Measurements from ENCODE around the gene ERI2.

Gene ERI2

GRCh38 chr16:20806168-20807050, at the start of gene ERI2, which contains the start of gene REXO5:
ERI2 (minus strand) TSS chr16:20806472; CDS start chr16:20806430, 42 bp downstream.
REXO5 (plus strand) TSS chr16:20806527; CDS start chr16:20806954, 427 bp downstream.
- no peaks in the 10 kb centered on the region for H3K27me3 Mint-ChIP-seq
- peak; percentile 94 for ATAC-seq
- no peaks in the 10 kb centered on the region for H3K9me3 Mint-ChIP-seq
- peak; percentile 69 to 78 for DNase-seq
- peak within 1 kb of the TSS; percentile 98 to 99 for H3K27ac Mint-ChIP-seq
- peak within 1 kb of the TSS; percentile 95 to 97 for H3K4me3 Mint-ChIP-seq
- peaks cover 34% of the 10 kb centered on the region for H3K4me1 Mint-ChIP-seq

GRCh38 chr16:20854963-20855362, 48.7 kb upstream of the ERI2 start:
- peaks cover 5% of the 10 kb centered on the region for H3K4me1 Mint-ChIP-seq
- H3K9me3 Mint-ChIP-seq, result no peaks in the 10 kb centered on the region
- ATAC-seq (no peak), DNase-seq (no peak)
- no peak overlapping the region for H3K27ac Mint-ChIP-seq
- H3K4me3 Mint-ChIP-seq, result no peak overlapping the region
- H3K27me3 Mint-ChIP-seq, result no peaks in the 10 kb centered on the region

DNA sequence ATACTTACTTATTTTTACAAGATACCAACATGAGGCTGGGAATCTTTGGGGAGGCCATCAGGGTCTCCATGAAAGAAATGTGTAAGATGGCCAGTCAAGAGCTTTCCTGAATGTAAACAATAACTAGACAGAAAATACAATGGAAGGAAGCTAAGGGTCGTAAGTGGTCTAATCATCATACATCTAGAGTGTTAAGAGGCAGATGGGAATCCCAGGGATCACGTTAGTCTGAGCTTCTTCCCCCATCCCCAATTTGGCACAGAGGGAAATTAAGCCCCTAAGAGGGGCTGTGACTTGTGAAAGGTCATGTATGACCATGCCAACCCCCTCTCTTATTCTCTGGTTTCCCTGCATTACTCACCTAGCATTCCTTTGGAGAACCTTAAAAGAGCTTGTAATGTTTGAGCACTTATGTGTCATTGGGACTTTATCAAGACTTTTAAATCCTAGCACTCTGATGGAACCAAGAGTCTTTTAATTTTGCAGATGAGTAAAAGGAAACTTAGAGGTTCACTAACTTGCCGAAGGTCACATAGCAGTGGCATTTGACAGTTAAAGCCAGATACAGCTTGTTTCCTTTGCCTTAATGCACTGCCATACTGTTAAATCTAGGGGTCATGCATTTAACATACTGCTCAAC, 47.8 kb upstream of the ERI2 start:
- no peak overlapping the region for H3K27ac Mint-ChIP-seq
- no peaks in the 10 kb centered on the region for H3K27me3 Mint-ChIP-seq
- ATAC-seq (no peak), DNase-seq (no peak)
- no peak overlapping the region for H3K4me3 Mint-ChIP-seq
- H3K4me1 Mint-ChIP-seq, result peaks cover 8% of the 10 kb centered on the region
- no peaks in the 10 kb centered on the region for H3K9me3 Mint-ChIP-seq

GRCh38 chr16:20853143-20853542, 46.9 kb upstream of the ERI2 start:
- no peak overlapping the region for H3K4me3 Mint-ChIP-seq
- peaks cover 8% of the 10 kb centered on the region for H3K4me1 Mint-ChIP-seq
- DNase-seq (no peak), ATAC-seq (no peak)
- no peaks in the 10 kb centered on the region for H3K27me3 Mint-ChIP-seq
- no peak overlapping the region for H3K27ac Mint-ChIP-seq
- H3K9me3 Mint-ChIP-seq, result no peaks in the 10 kb centered on the region

GRCh38 chr16:20851601-20852000, 45.3 kb upstream of the ERI2 start:
- DNase-seq (no peak), ATAC-seq (no peak)
- Mint-ChIP-seq H3K27ac (no peak overlapping the region), H3K27me3 (no peaks in the 10 kb centered on the region), H3K4me1 (peaks cover 8% of the 10 kb centered on the region), H3K4me3 (no peak overlapping the region), H3K9me3 (no peaks in the 10 kb centered on the region)

DNA sequence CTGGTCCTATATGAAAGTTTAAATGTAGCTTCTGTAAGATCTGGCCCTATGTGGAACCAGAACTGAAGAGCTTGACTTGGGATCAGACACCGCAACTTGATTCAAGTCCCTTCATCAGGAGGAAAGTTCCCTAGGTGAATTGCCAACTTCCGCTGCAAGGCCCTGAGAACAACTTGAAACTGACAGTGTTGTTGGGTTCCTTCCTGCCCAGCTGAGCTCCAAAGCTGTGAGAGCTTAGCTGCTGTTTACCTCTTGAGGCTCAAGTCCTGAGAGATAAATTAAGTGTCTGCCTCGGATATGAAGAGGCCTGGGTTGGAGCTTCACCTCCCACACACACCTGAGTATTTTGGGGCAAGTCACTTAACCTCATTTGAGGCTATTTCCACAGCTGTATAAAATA, 44.7 kb upstream of the ERI2 start:
- ATAC-seq, result no peak
- Mint-ChIP-seq H3K27ac (no peak overlapping the region), H3K4me1 (peaks cover 8% of the 10 kb centered on the region), H3K9me3 (no peaks in the 10 kb centered on the region), H3K4me3 (no peak overlapping the region), H3K27me3 (no peaks in the 10 kb centered on the region)
- no peak for DNase-seq

- no peak overlapping the region for H3K4me3 Mint-ChIP-seq
Observed at GRCh38 chr16:20849589-20850390, 43.5 kb upstream of the ERI2 start.

GRCh38 chr16:20847550-20847949, 41.3 kb upstream of the ERI2 start:
- ATAC-seq, result peak; percentile 29
- H3K27me3 Mint-ChIP-seq, result no peaks in the 10 kb centered on the region
- H3K27ac Mint-ChIP-seq, result no peak overlapping the region
- DNase-seq, result no peak
- H3K4me1 Mint-ChIP-seq, result peaks cover 27% of the 10 kb centered on the region
- no peaks in the 10 kb centered on the region for H3K9me3 Mint-ChIP-seq
- no peak overlapping the region for H3K4me3 Mint-ChIP-seq

More at GRCh38 chr16:20849589-20850390, 43.5 kb upstream of the ERI2 start:
- no peaks in the 10 kb centered on the region for H3K27me3 Mint-ChIP-seq
- H3K9me3 Mint-ChIP-seq, result no peaks in the 10 kb centered on the region
- peak overlapping the region in 1 of 2 donors; percentile 9 for H3K27ac Mint-ChIP-seq
- peak; percentile 45 to 50 for DNase-seq
- H3K4me1 Mint-ChIP-seq, result peaks cover 15% of the 10 kb centered on the region
- no peak for ATAC-seq

DNA sequence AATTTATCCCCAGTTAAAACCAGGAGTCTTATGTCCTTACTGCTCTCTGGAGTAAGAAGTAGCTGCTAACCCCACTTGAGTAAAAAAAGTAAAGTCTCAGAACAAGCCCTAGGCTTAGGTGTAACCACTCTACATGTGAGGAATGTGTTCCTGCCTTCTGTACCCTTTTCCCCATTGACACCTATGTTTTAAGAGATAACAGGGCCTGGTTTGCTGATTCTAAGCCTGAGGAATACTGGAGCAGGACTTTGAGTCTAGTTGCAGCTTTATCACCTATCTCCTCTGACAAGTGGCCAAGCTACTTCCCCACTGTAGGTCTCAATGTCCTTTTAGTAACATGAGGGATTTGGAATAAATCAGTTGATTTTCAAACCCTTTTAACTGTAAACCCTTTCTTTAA, 40.3 kb upstream of the ERI2 start:
- Mint-ChIP-seq H3K4me1 (peaks cover 27% of the 10 kb centered on the region), H3K27me3 (no peaks in the 10 kb centered on the region), H3K9me3 (no peaks in the 10 kb centered on the region), H3K4me3 (no peak overlapping the region), H3K27ac (no peak overlapping the region)
- no peak for DNase-seq
- ATAC-seq, result no peak

GRCh38 chr16:20846030-20846429, 39.8 kb upstream of the ERI2 start:
- peaks cover 27% of the 10 kb centered on the region for H3K4me1 Mint-ChIP-seq

GRCh38 chr16:20844588-20844987, 38.3 kb upstream of the ERI2 start:
- no peak for DNase-seq
- ATAC-seq, result peak; percentile 75
- H3K9me3 Mint-ChIP-seq, result no peaks in the 10 kb centered on the region
- peak overlapping the region; percentile 4 to 77 for H3K27ac Mint-ChIP-seq
- H3K4me1 Mint-ChIP-seq, result peaks cover 20% of the 10 kb centered on the region
- no peaks in the 10 kb centered on the region for H3K27me3 Mint-ChIP-seq
- peak overlapping the region in 1 of 2 donors; percentile 2 for H3K4me3 Mint-ChIP-seq

More at GRCh38 chr16:20846030-20846429, 39.8 kb upstream of the ERI2 start:
- Mint-ChIP-seq H3K27ac (no peak overlapping the region), H3K9me3 (no peaks in the 10 kb centered on the region), H3K27me3 (no peaks in the 10 kb centered on the region), H3K4me3 (no peak overlapping the region)
- ATAC-seq (no peak), DNase-seq (no peak)

DNA sequence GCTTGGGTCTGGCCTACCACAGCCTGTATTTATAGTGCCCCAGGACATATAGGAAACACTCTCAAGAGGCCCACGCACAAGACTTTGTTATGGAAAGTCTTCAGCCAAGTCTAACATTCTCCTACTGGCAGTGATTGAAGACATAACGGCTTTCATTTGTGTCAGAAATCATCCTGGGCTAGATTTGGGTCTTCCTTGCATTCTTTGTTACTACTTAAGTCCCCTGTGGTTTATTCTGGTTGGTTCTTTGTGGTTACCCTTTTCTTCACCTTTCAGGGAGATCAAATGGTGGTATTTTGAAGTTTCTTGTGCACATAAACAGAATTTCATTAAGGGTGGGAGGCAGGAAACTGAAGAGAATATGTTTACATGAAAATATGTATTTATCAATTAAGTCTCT, 37.8 kb upstream of the ERI2 start:
- H3K4me1 Mint-ChIP-seq, result peaks cover 25% of the 10 kb centered on the region
- H3K27ac Mint-ChIP-seq, result peak overlapping the region in 1 of 2 donors; percentile 4
- peak; percentile 61 for ATAC-seq
- no peak for DNase-seq
- peak overlapping the region; percentile 1 to 39 for H3K4me3 Mint-ChIP-seq
- no peaks in the 10 kb centered on the region for H3K9me3 Mint-ChIP-seq
- no peaks in the 10 kb centered on the region for H3K27me3 Mint-ChIP-seq

DNA sequence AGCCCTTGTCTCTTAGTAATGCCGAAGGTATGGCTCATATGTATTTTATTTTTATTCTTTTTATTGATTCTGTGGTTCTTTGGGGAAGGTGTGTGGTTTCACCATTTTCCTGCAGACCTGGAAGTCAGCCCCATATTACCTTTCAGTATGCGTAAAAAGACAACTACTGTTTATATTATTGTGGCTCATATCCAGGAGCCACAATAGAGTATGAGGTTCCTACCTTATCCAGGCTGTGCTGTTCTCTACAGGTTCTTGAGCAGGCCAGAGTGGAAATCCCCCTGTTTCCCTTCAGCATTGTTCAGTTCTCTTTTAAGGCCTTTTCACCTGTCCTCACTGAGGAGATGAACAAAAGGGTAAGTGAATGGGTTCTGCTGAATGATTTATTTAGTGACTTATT, 33.2 kb upstream of the ERI2 start:
- Mint-ChIP-seq H3K27ac (no peak overlapping the region), H3K27me3 (no peaks in the 10 kb centered on the region)

GRCh38 chr16:20838240-20838639, 32.0 kb upstream of the ERI2 start:
- Mint-ChIP-seq H3K4me3 (no peak overlapping the region), H3K9me3 (peaks cover 12 to 14% of the 10 kb centered on the region in 2 donors), H3K27ac (no peak overlapping the region), H3K4me1 (peaks cover 7% of the 10 kb centered on the region), H3K27me3 (no peaks in the 10 kb centered on the region)
- DNase-seq (no peak), ATAC-seq (no peak)

More for the DNA sequence above, 33.2 kb upstream of the ERI2 start:
- Mint-ChIP-seq H3K4me3 (no peak overlapping the region), H3K9me3 (peaks cover 9 to 11% of the 10 kb centered on the region in 2 donors), H3K4me1 (peaks cover 15% of the 10 kb centered on the region)
- ATAC-seq (peak; percentile 50), DNase-seq (no peak)

DNA sequence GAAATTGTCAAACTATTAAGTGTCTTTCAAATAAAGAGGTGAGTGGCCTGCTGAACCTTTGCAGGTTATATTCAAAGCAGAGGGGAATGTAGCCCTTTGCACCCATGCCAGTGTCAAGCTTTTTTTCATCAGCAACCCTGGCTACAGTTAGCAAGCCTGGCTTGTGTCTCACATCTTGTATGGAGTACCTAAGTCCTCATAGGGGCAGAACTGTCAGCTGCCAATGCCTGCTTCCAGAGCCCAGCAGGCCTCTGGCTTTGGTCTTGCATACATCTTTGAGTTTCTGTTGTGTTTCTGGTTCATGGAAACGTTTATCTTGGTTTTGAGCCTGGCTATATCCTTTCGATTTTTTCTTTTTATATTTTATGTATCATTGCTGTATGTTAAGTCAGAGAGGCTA, 26.8 kb upstream of the ERI2 start:
- ATAC-seq (no peak), DNase-seq (no peak)
- Mint-ChIP-seq H3K4me1 (no peaks in the 10 kb centered on the region), H3K9me3 (peaks cover 12 to 14% of the 10 kb centered on the region in 2 donors), H3K4me3 (no peak overlapping the region), H3K27ac (no peak overlapping the region), H3K27me3 (no peaks in the 10 kb centered on the region)

Data from stimulated activated naive CD8-positive, alpha-beta T cell treated with anti-CD3 and anti-CD28 coated beads, Interleukin-15, amount 100 ng/mL, for 72 hours (primary cell).